CD4-positive, alpha-beta memory T cell (primary cell): ENCODE measurements around the gene PCSK6. TPM values are rescaled to one million over a fixed set of nuclear protein-coding genes. Genes with fewer than 3 reads are reported as not detected.

Experiments
- CTCF ChIA-PET: fragments of 350-600 bp; sonication (Branson Sonifier 250); formaldehyde crosslinking; loops from one replicate; lab custom pipeline; 2021; ENCODE audit warnings: inconsistent platforms; ENCODE audit not compliant: partially characterized antibody; lab: Charles Lee
- POLR2A ChIA-PET: fragments of 350-600 bp; sonication (Branson Sonifier 250); formaldehyde crosslinking; loops from one replicate; lab custom pipeline; 2021; ENCODE audit not compliant: partially characterized antibody; lab: Charles Lee
- DNase-seq, 5 donors: peaks; one replicate each; pipeline versions ENCODE4 v3.0.0 to v3.0.0-alpha.2; 2020 to 2022; ENCODE audit warnings: mixed read lengths in 1 of 5
- H3K27ac ChIP-seq: one replicate; pipeline ENCODE4 v1.7.0; 2013; ENCODE audit warnings: low read depth, low read length
- H3K27me3 ChIP-seq: 2 replicates; pipeline ENCODE4 v1.7.0; 2013; ENCODE audit warnings: mild to moderate bottlenecking, low read length, moderate library complexity; ENCODE audit not compliant: insufficient read depth
- H3K36me3 ChIP-seq: 2 replicates; pipeline ENCODE4 v1.7.0; 2013; ENCODE audit warnings: mild to moderate bottlenecking, low read length, moderate library complexity; ENCODE audit not compliant: insufficient read depth
- H3K4me1 ChIP-seq: 2 replicates; pipeline ENCODE4 v1.7.0; 2013; ENCODE audit warnings: mild to moderate bottlenecking, low read length, moderate library complexity; ENCODE audit not compliant: insufficient read depth
- H3K4me3 ChIP-seq, 2 donors: one replicate each; pipeline ENCODE4 v1.7.0; 2013; ENCODE audit warnings: low read length in 2 of 2, mild to moderate bottlenecking in 1 of 2
- H3K9me3 ChIP-seq, 2 donors: one replicate each; pipeline ENCODE4 v1.7.0; 2013; ENCODE audit warnings: low read length in 2 of 2, control low read depth in 1 of 2; ENCODE audit not compliant: control insufficient read depth in 1 of 2
- H3K27ac Mint-ChIP-seq, 7 donors: one replicate each; pipeline ENCODE4 v1.8.0; 2020 to 2021; ENCODE audit warnings: mixed read lengths in 7 of 7, mild to moderate bottlenecking in 6 of 7, inconsistent platforms in 3 of 7, moderate library complexity in 3 of 7
- H3K27me3 Mint-ChIP-seq, 2 donors: one replicate each; pipeline ENCODE4 v1.8.0; 2020 to 2021; ENCODE audit warnings: mixed read lengths in 2 of 2
- H3K36me3 Mint-ChIP-seq, 2 donors: one replicate each; pipeline ENCODE4 v1.8.0; 2020 to 2021; ENCODE audit warnings: mixed read lengths in 2 of 2, inconsistent platforms in 1 of 2, mild to moderate bottlenecking in 1 of 2
- H3K4me1 Mint-ChIP-seq, 4 donors: one replicate each; pipeline ENCODE4 v1.8.0; 2020 to 2021; ENCODE audit warnings: mixed read lengths in 4 of 4, mild to moderate bottlenecking in 1 of 4
- H3K4me3 Mint-ChIP-seq, 8 donors: one replicate each; pipeline ENCODE4 v1.8.0; 2020 to 2021; ENCODE audit warnings: mixed read lengths in 8 of 8, mild to moderate bottlenecking in 7 of 8, moderate library complexity in 6 of 8, inconsistent platforms in 3 of 8
- H3K9me3 Mint-ChIP-seq, 8 donors: one replicate each; pipeline ENCODE4 v1.8.0; 2020 to 2021; ENCODE audit warnings: mixed read lengths in 8 of 8, mild to moderate bottlenecking in 5 of 8, inconsistent platforms in 3 of 8, moderate library complexity in 1 of 8
- intact Hi-C: fragments of 100-400 bp; cut with micrococcal nuclease; formaldehyde crosslinking; loops from one replicate; pipeline ENCODE4 v1.15.1; 2023
- polyA plus RNA-seq, 2 donors: library from polyadenylated mRNA; unstranded; fragments of 300-500 nt; fragmentation: Illumina TruSeq; gene quantifications; one replicate each; pipeline ENCODE4 v1.2.3, GENCODE V29; 2021
- total RNA-seq, 2 experiments: library from RNA; stranded (reverse); gene quantifications; one replicate each; pipeline ENCODE4 v1.2.3, GENCODE V29; 2021

The PCSK6 gene
- total and polyA plus RNA-seq, 4 experiments from 2014 or later, result 0.08 to 0.53 (median 0.32) TPM

DNA sequence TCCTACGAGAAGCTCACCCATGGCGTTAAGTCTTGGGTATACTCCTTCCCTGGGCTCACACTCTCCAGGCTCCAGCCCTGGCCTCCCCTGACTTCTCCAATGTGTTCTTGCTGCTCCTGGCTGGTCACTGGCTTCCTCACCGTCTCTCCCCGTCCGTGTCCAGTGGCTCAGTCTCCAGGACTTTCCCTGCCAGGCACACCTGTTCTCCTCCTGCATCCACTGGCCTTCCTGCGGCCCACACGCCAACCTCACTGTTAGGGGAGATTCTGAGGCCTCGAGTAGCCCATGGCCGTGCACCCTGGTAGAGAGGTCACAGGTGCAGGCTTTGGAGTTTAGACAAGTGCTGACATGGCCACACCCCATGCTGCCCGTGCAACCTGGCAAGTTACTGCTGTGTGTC, 102.5 kb downstream of the PCSK6 start:
- Histone ChIP-seq H3K4me1 (no peaks in the 10 kb centered on the region), H3K36me3 (no peaks in the 10 kb centered on the region), H3K27me3 (no peaks in the 10 kb centered on the region), H3K9me3 (no peaks in the 10 kb centered on the region), H3K4me3 (no peak overlapping the region), H3K27ac (no peak overlapping the region)
- H3K27ac Mint-ChIP-seq, result peak overlapping the region in 1 of 7 donors; percentile 30
- H3K27me3 Mint-ChIP-seq, result peaks cover 2 to 5% of the 10 kb centered on the region in 2 donors
- ChIA-PET CTCF (no interaction called here), POLR2A (no interaction called here)
- intact Hi-C loops, result no loop called here
- H3K4me1 Mint-ChIP-seq, result no peaks in the 10 kb centered on the region
- no peak for DNase-seq
- no peaks in the 10 kb centered on the region for H3K9me3 Mint-ChIP-seq
- no peak overlapping the region for H3K4me3 Mint-ChIP-seq
- H3K36me3 Mint-ChIP-seq, result no peaks in the 10 kb centered on the region

DNA sequence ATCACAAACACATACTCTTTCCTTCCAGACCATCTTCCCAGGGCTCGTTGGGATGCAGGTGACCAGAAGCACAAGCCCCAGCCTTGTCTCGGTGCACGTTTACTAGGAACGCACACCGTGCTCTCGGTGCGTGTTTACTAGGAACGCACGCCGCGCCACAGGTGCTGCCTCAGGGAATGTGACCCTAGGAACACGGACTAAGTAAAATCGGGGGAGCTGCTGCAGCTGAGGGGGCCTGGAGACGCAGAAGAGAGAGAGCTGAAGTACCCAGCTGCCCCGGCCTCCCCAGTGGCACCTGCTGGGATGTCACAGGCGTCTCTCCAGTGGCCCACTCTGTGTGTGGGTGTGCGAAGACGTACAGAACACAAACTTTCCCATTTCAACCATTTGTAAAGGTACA, 103.5 kb downstream of the PCSK6 start:
- POLR2A ChIA-PET, result no interaction called here
- CTCF ChIA-PET, result no interaction called here
- no peaks in the 10 kb centered on the region for H3K36me3 Mint-ChIP-seq

DNA sequence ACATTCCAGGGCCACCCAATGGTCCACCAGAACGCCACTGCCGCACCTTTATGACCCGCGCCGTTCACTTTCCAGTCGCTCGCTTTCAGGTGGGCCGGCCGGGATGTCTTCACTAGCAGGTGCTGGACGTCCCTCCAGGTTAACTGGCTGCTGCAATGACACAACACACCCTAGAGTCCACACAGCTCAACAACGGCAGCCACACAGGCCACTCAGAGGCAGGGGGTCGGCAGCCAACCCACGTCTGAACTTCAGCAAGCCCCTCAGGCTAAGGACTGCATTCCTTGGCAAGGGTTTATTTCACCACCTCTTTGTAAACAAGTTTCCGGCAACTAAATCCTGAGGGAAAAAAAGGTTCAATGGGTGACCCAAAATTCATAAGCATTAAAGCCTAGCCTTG, 105.2 kb downstream of the PCSK6 start:
- no peaks in the 10 kb centered on the region for H3K9me3 ChIP-seq
- Mint-ChIP-seq H3K27ac (no peak overlapping the region), H3K36me3 (no peaks in the 10 kb centered on the region), H3K4me3 (no peak overlapping the region), H3K4me1 (peaks cover 0 to 2% (median 0%) of the 10 kb centered on the region in 4 donors), H3K27me3 (peaks cover 2 to 5% of the 10 kb centered on the region in 2 donors), H3K9me3 (no peaks in the 10 kb centered on the region)
- DNase-seq, result no peak
- no peak overlapping the region for H3K27ac ChIP-seq
- H3K4me3 ChIP-seq, result no peak overlapping the region
- intact Hi-C loops, result no loop called here
- H3K36me3 ChIP-seq, result no peaks in the 10 kb centered on the region
- ChIA-PET CTCF (interaction anchor here (1.0 kb wide), 1 partner anchor 95 kb away, joined by 3 read pairs; no protein-coding TSS in a partner anchor), POLR2A (no interaction called here)
- no peaks in the 10 kb centered on the region for H3K27me3 ChIP-seq
- H3K4me1 ChIP-seq, result no peaks in the 10 kb centered on the region

More for the DNA sequence above, 103.5 kb downstream of the PCSK6 start:
- no peak for DNase-seq
- no peaks in the 10 kb centered on the region for H3K9me3 ChIP-seq
- no peak overlapping the region for H3K4me3 ChIP-seq
- H3K27me3 ChIP-seq, result no peaks in the 10 kb centered on the region
- H3K4me1 ChIP-seq, result no peaks in the 10 kb centered on the region
- peaks cover 2 to 5% of the 10 kb centered on the region in 2 donors for H3K27me3 Mint-ChIP-seq
- no peak overlapping the region for H3K4me3 Mint-ChIP-seq
- H3K9me3 Mint-ChIP-seq, result no peaks in the 10 kb centered on the region
- H3K27ac Mint-ChIP-seq, result no peak overlapping the region
- no peaks in the 10 kb centered on the region for H3K36me3 ChIP-seq
- intact Hi-C loops, result no loop called here
- no peak overlapping the region for H3K27ac ChIP-seq
- H3K4me1 Mint-ChIP-seq, result no peaks in the 10 kb centered on the region

GRCh38 chr15:101382544-101382943, 107.0 kb downstream of the PCSK6 start:
- Mint-ChIP-seq H3K9me3 (no peaks in the 10 kb centered on the region), H3K4me1 (peaks cover 0 to 2% (median 0%) of the 10 kb centered on the region in 4 donors), H3K4me3 (no peak overlapping the region), H3K36me3 (no peaks in the 10 kb centered on the region), H3K27ac (no peak overlapping the region), H3K27me3 (peaks cover 0 to 5% of the 10 kb centered on the region in 2 donors)
- no peak for DNase-seq
- Histone ChIP-seq H3K4me1 (no peaks in the 10 kb centered on the region), H3K27me3 (no peaks in the 10 kb centered on the region), H3K36me3 (no peaks in the 10 kb centered on the region), H3K4me3 (no peak overlapping the region), H3K9me3 (no peaks in the 10 kb centered on the region), H3K27ac (no peak overlapping the region)
- intact Hi-C loops, result no loop called here
- ChIA-PET CTCF (no interaction called here), POLR2A (no interaction called here)

DNA sequence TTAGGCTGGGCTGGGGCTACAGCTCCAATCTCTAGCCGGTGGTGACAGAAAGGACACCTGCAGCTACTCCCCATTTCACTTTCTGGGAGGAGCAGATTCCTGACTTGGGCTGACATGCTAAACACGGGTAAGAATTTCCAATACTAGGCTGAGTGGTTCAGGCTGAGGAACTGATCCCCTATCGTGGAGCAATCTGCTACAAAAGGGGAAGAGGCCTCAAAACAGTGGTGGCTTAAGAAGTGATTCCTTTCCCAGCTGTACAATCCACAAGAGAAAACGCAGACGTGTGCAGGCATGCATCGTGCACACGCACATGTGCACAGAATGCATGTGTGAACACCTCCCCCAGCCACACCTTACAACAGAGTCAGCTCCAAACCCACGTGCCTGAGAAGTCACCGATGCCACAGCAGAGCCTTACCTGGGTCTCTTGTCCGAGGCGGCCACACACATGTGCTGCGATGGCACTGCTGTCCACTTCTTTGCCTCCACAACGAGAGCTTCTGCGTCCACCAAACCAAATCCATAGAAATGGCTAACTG, 107.8 kb downstream of the PCSK6 start:
- intact Hi-C loops, result no loop called here
- CTCF ChIA-PET, result no interaction called here

DNA sequence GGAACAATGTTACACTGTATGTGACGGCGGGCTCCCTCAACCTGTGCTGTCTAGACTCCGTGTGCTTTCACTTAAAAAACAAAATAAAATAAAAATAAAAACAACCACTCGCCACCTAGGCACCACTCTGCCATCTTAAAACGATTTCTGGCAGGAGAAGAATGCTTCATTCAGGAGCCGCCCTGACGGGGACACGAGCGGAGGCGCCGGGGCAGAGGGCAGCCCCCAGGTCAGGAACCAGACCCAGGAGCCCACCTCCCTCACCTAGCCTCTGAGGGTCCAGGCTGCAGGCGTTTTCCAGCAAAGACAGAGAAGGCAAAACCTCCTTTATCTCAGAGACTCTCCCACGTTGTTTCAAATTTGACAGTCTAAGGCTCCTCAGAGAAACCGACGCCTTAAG, 109.4 kb downstream of the PCSK6 start:
- H3K27ac ChIP-seq, result no peak overlapping the region
- H3K27me3 ChIP-seq, result no peaks in the 10 kb centered on the region
- intact Hi-C loops, result no loop called here
- no peak overlapping the region for H3K4me3 ChIP-seq
- peaks cover 0 to 2% (median 0%) of the 10 kb centered on the region in 4 donors for H3K4me1 Mint-ChIP-seq
- H3K27ac Mint-ChIP-seq, result no peak overlapping the region
- CTCF ChIA-PET, result no interaction called here
- POLR2A ChIA-PET, result no interaction called here
- H3K36me3 ChIP-seq, result no peaks in the 10 kb centered on the region
- DNase-seq, result no peak
- H3K4me1 ChIP-seq, result no peaks in the 10 kb centered on the region
- no peaks in the 10 kb centered on the region for H3K9me3 ChIP-seq
- no peaks in the 10 kb centered on the region for H3K9me3 Mint-ChIP-seq
- H3K27me3 Mint-ChIP-seq, result peaks cover 0 to 2% of the 10 kb centered on the region in 2 donors
- no peaks in the 10 kb centered on the region for H3K36me3 Mint-ChIP-seq
- H3K4me3 Mint-ChIP-seq, result no peak overlapping the region

More for the DNA sequence above, 107.8 kb downstream of the PCSK6 start:
- Mint-ChIP-seq H3K27me3 (peaks cover 0 to 5% of the 10 kb centered on the region in 2 donors), H3K27ac (no peak overlapping the region), H3K4me1 (peaks cover 0 to 2% (median 0%) of the 10 kb centered on the region in 4 donors), H3K36me3 (no peaks in the 10 kb centered on the region), H3K9me3 (no peaks in the 10 kb centered on the region), H3K4me3 (no peak overlapping the region)
- Histone ChIP-seq H3K36me3 (no peaks in the 10 kb centered on the region), H3K27ac (no peak overlapping the region), H3K27me3 (no peaks in the 10 kb centered on the region), H3K4me1 (no peaks in the 10 kb centered on the region), H3K9me3 (no peaks in the 10 kb centered on the region), H3K4me3 (no peak overlapping the region)
- DNase-seq, result no peak
- POLR2A ChIA-PET, result no interaction called here

DNA sequence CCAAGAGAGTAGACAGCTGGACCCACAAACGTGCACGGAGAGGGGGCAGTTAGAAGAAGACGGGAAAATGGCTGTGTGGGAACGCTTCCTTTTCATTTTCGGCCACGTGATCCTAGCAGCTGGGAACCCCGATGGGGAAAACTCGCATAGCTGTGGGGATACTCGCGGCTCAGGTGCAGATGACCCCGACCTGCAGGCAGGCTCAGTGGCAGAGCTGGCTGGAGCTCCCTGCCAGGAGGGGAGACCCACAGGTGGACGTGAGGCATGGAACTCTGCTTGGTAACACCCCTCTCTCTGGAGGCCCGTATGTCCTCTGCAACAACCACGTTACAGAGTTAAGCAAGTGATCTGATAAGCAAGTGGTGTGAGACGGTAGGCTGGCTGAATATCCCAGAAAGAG, 109.9 kb downstream of the PCSK6 start:
- H3K36me3 ChIP-seq, result no peaks in the 10 kb centered on the region
- Mint-ChIP-seq H3K4me1 (peaks cover 0 to 2% (median 0%) of the 10 kb centered on the region in 4 donors), H3K4me3 (no peak overlapping the region), H3K9me3 (no peaks in the 10 kb centered on the region), H3K36me3 (no peaks in the 10 kb centered on the region), H3K27me3 (peaks cover 0 to 2% of the 10 kb centered on the region in 2 donors), H3K27ac (no peak overlapping the region)
- DNase-seq, result no peak
- no peak overlapping the region for H3K4me3 ChIP-seq
- POLR2A ChIA-PET, result no interaction called here
- intact Hi-C loops, result no loop called here
- CTCF ChIA-PET, result no interaction called here
- no peak overlapping the region for H3K27ac ChIP-seq
- no peaks in the 10 kb centered on the region for H3K4me1 ChIP-seq
- H3K27me3 ChIP-seq, result no peaks in the 10 kb centered on the region
- H3K9me3 ChIP-seq, result no peaks in the 10 kb centered on the region
